Kidney epithelial cell (primary cell): Measurements from ENCODE around the gene OR2F2. TPM values are rescaled to one million over a fixed set of nuclear protein-coding genes. Genes with fewer than 3 reads are reported as not detected.

Experiments
- DNase-seq: peaks from one replicate; pipeline ENCODE4 v3.0.0-alpha.2; 2010; ENCODE audit warnings: low read depth
- H3K27me3 ChIP-seq: 2 replicates; pipeline ENCODE4 v1.6.0; 2011; ENCODE audit warnings: low read length; ENCODE audit not compliant: control insufficient read depth, insufficient read depth
- H3K36me3 ChIP-seq: 2 replicates; pipeline ENCODE4 v1.5.1; 2011; ENCODE audit warnings: low read length; ENCODE audit not compliant: control insufficient read depth, insufficient read depth
- H3K4me3 ChIP-seq: 2 replicates; pipeline ENCODE4 v1.5.1; 2011; ENCODE audit warnings: low read depth, mild to moderate bottlenecking, control low read depth, low read length
- CTCF ChIP-seq: IDR thresholded peaks from 2 replicates; pipeline ENCODE4 v1.5.1; 2011; ENCODE audit warnings: mild to moderate bottlenecking, moderate library complexity, low read length, control low read depth, inconsistent platforms; ENCODE audit not compliant: insufficient read depth, poor library complexity, severe bottlenecking
- total RNA-seq: library from RNA; depleted of rRNA; stranded (reverse); fragments of >200 nt; gene quantifications from 2 replicates; pipeline ENCODE4 v1.2.3, GENCODE V29; 2015

OR2F2 gene
- total RNA-seq, 1 donor from 2014 or later = not detected

GRCh38 chr7:143902332-143902899, 32.6 kb upstream of the OR2F2 start:
- no peaks in the 10 kb centered on the region for H3K36me3 ChIP-seq
- H3K27me3 ChIP-seq = no peaks in the 10 kb centered on the region
- no peak for TF ChIP-seq CTCF
- no peak for DNase-seq
- H3K4me3 ChIP-seq = no peak overlapping the region

- Histone ChIP-seq H3K4me3 (no peak overlapping the region), H3K27me3 (no peaks in the 10 kb centered on the region), H3K36me3 (no peaks in the 10 kb centered on the region)
- TF ChIP-seq CTCF = no peak
- DNase-seq = no peak
Measured at GRCh38 chr7:143905509-143905908, 29.5 kb upstream of the OR2F2 start.

- no peak for DNase-seq
- Histone ChIP-seq H3K27me3 (no peaks in the 10 kb centered on the region), H3K36me3 (no peaks in the 10 kb centered on the region), H3K4me3 (no peak overlapping the region)
- TF ChIP-seq CTCF = no peak
Measured at GRCh38 chr7:143906151-143906550, 28.9 kb upstream of the OR2F2 start.

GRCh38 chr7:143906895-143907294, 28.1 kb upstream of the OR2F2 start:
- H3K27me3 ChIP-seq = no peaks in the 10 kb centered on the region
- TF ChIP-seq CTCF = no peak
- no peak overlapping the region for H3K4me3 ChIP-seq
- DNase-seq = no peak
- no peaks in the 10 kb centered on the region for H3K36me3 ChIP-seq

GRCh38 chr7:143908120-143908519, 26.9 kb upstream of the OR2F2 start:
- no peak for DNase-seq
- H3K27me3 ChIP-seq = no peaks in the 10 kb centered on the region
- no peak overlapping the region for H3K4me3 ChIP-seq
- TF ChIP-seq CTCF = no peak
- H3K36me3 ChIP-seq = no peaks in the 10 kb centered on the region

- H3K27me3 ChIP-seq = no peaks in the 10 kb centered on the region
- H3K36me3 ChIP-seq = no peaks in the 10 kb centered on the region
- no peak for TF ChIP-seq CTCF
- no peak for DNase-seq
- H3K4me3 ChIP-seq = no peak overlapping the region
Measured at GRCh38 chr7:143909863-143910262, 25.2 kb upstream of the OR2F2 start.
